CD4-positive, CD25-positive, alpha-beta regulatory T cell (primary cell): ENCODE data around the gene NF1. TPM values are rescaled to one million over a fixed set of nuclear protein-coding genes. Genes with fewer than 3 reads are reported as not detected.

Source experiments
- ATAC-seq, 2 donors: fragments of 150-1000 bp; cut with Tn5 transposase; one replicate each; pipeline ENCODE4 v1.10.0; 2021; ENCODE audit warnings: low read depth in 2 of 2, moderate number of reproducible peaks in 2 of 2, moderate library complexity in 1 of 2
- DNase-seq, 3 donors: peaks; one replicate each; pipeline versions ENCODE4 v3.0.0 to v3.0.0-alpha.2; 2012 to 2022; ENCODE audit warnings: mixed read lengths in 1 of 3
- H3K27ac ChIP-seq: one replicate; pipeline ENCODE4 v1.7.0; 2013; ENCODE audit warnings: mild to moderate bottlenecking, low read length; ENCODE audit not compliant: insufficient read depth, poor library complexity, severe bottlenecking
- H3K27me3 ChIP-seq: one replicate; pipeline ENCODE4 v1.7.0; 2013; ENCODE audit warnings: low read length; ENCODE audit not compliant: control insufficient read depth, insufficient read depth
- H3K36me3 ChIP-seq: one replicate; pipeline ENCODE4 v1.7.0; 2013; ENCODE audit warnings: mild to moderate bottlenecking, low read length, moderate library complexity; ENCODE audit not compliant: control insufficient read depth, insufficient read depth
- H3K4me1 ChIP-seq: 2 replicates; pipeline ENCODE4 v1.7.0; 2013; ENCODE audit warnings: mild to moderate bottlenecking, low read length; ENCODE audit not compliant: insufficient read depth, control insufficient read depth, poor library complexity, severe bottlenecking
- H3K4me3 ChIP-seq: one replicate; pipeline ENCODE4 v1.7.0; 2013; ENCODE audit warnings: low read depth, mild to moderate bottlenecking, low read length, moderate library complexity
- H3K9me3 ChIP-seq, 2 experiments: 1 replicate in 1 of 2; 2 replicates in 1 of 2; pipeline ENCODE4 v1.7.0; 2013; ENCODE audit warnings: low read length in 2 of 2, mild to moderate bottlenecking in 1 of 2, moderate library complexity in 1 of 2; ENCODE audit not compliant: control insufficient read depth in 2 of 2
- H3K27ac Mint-ChIP-seq, 3 donors: one replicate each; pipeline ENCODE4 v1.8.0; 2020 to 2022; ENCODE audit warnings: mild to moderate bottlenecking in 3 of 3, mixed read lengths in 3 of 3, moderate library complexity in 2 of 3
- H3K27me3 Mint-ChIP-seq: one replicate; pipeline ENCODE4 v1.8.0; 2022; ENCODE audit warnings: mild to moderate bottlenecking, mixed read lengths
- H3K36me3 Mint-ChIP-seq: one replicate; pipeline ENCODE4 v1.8.0; 2020; ENCODE audit warnings: mixed read lengths
- H3K4me1 Mint-ChIP-seq, 4 donors: one replicate each; pipeline ENCODE4 v1.8.0; 2020 to 2022; ENCODE audit warnings: mixed read lengths in 4 of 4, mild to moderate bottlenecking in 1 of 4
- H3K4me3 Mint-ChIP-seq, 4 donors: one replicate each; pipeline ENCODE4 v1.8.0; 2020 to 2022; ENCODE audit warnings: mild to moderate bottlenecking in 4 of 4, mixed read lengths in 4 of 4, moderate library complexity in 3 of 4
- H3K9me3 Mint-ChIP-seq, 7 donors: one replicate each; pipeline ENCODE4 v1.8.0; 2020 to 2022; ENCODE audit warnings: mixed read lengths in 7 of 7, mild to moderate bottlenecking in 3 of 7, moderate library complexity in 2 of 7
- polyA plus RNA-seq, 4 donors: library from polyadenylated mRNA; unstranded; fragments of 300-500 nt; fragmentation: Illumina TruSeq; gene quantifications; one replicate each; pipeline ENCODE4 v1.2.3, GENCODE V29; 2021
- total RNA-seq: library from RNA; stranded (reverse); gene quantifications from one replicate; pipeline ENCODE4 v1.2.3, GENCODE V29; 2022

The NF1 gene
- total and polyA plus RNA-seq, 5 donors from 2014 or later, result 19.7 to 47.3 (median 40.8) TPM

DNA sequence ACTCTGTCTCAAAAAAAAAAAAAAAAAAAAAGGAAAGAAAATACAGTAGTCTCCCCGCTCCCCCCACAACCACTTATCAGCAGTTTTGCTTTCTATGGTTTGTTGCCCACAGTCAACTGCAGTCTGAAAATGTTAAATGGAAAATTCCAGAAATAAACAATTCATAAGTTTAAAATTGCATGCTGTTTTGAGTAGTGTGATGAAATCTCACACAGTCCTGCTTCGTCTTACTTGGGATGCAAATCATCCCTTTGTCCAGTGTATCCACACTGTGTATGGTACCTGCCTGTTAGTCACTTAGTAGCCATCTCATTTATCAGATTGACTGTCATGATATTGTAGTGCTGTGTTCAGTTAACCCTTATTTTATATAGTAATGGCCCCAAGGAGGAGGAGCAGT is 41.5 kb downstream of the NF1 start:
- Histone ChIP-seq H3K36me3 (no peaks in the 10 kb centered on the region), H3K27ac (no peak overlapping the region), H3K27me3 (no peaks in the 10 kb centered on the region), H3K9me3 (no peaks in the 10 kb centered on the region), H3K4me1 (no peaks in the 10 kb centered on the region), H3K4me3 (no peak overlapping the region)
- H3K36me3 Mint-ChIP-seq, result peaks cover 25% of the 10 kb centered on the region
- no peak for ATAC-seq
- no peak for DNase-seq
- H3K27ac Mint-ChIP-seq, result no peak overlapping the region
- peaks cover 0 to 12% (median 5%) of the 10 kb centered on the region in 4 donors for H3K4me1 Mint-ChIP-seq
- H3K4me3 Mint-ChIP-seq, result no peak overlapping the region
- no peaks in the 10 kb centered on the region for H3K9me3 Mint-ChIP-seq
- H3K27me3 Mint-ChIP-seq, result no peaks in the 10 kb centered on the region

GRCh38 chr17:31140111-31140510 is 45.3 kb downstream of the NF1 start:
- no peak for DNase-seq
- H3K36me3 ChIP-seq, result no peaks in the 10 kb centered on the region
- no peaks in the 10 kb centered on the region for H3K27me3 ChIP-seq
- Mint-ChIP-seq H3K9me3 (peaks cover 0 to 1% (median 0%) of the 10 kb centered on the region in 7 donors), H3K4me1 (peaks cover 0 to 14% (median 3%) of the 10 kb centered on the region in 4 donors), H3K27me3 (no peaks in the 10 kb centered on the region), H3K27ac (peak overlapping the region in 1 of 3 donors; percentile 76), H3K4me3 (no peak overlapping the region), H3K36me3 (peaks cover 21% of the 10 kb centered on the region)
- no peaks in the 10 kb centered on the region for H3K9me3 ChIP-seq
- ATAC-seq, result no peak
- H3K4me3 ChIP-seq, result no peak overlapping the region
- H3K27ac ChIP-seq, result no peak overlapping the region
- no peaks in the 10 kb centered on the region for H3K4me1 ChIP-seq

- H3K4me3 ChIP-seq, result no peak overlapping the region
- peaks cover under 1 to 14% (median 4%) of the 10 kb centered on the region in 4 donors for H3K4me1 Mint-ChIP-seq
- no peak overlapping the region for H3K4me3 Mint-ChIP-seq
Observed at GRCh38 chr17:31144428-31144827, 49.7 kb downstream of the NF1 start.

DNA sequence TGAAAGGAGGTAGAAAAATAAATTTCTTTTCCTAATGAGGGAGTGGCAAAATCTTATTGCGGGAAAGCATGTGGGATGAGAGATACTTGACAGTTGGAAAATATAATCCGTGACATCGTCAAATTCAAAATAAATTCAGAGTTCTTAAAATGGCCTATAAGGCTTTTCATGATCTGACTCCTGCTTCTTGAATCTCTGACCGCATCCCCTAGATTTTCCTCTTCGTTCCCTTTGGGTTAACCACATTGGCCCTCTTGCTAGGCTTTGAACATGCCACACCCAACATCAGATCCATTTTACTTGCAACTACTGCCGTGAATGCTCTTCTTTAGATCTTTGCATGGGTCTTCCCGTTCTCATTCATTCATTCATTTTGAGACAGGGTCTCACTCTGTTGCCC is 50.1 kb downstream of the NF1 start:
- H3K36me3 Mint-ChIP-seq, result peaks cover 9% of the 10 kb centered on the region
- H3K27ac ChIP-seq, result no peak overlapping the region
- H3K27me3 ChIP-seq, result no peaks in the 10 kb centered on the region
- H3K4me3 Mint-ChIP-seq, result no peak overlapping the region
- peaks cover 0 to 4% (median 0%) of the 10 kb centered on the region in 7 donors for H3K9me3 Mint-ChIP-seq
- H3K27ac Mint-ChIP-seq, result no peak overlapping the region
- DNase-seq, result no peak
- no peak for ATAC-seq
- H3K36me3 ChIP-seq, result no peaks in the 10 kb centered on the region
- no peaks in the 10 kb centered on the region for H3K9me3 ChIP-seq
- H3K4me1 ChIP-seq, result no peaks in the 10 kb centered on the region
- peaks cover 3 to 14% (median 4%) of the 10 kb centered on the region in 4 donors for H3K4me1 Mint-ChIP-seq
- H3K27me3 Mint-ChIP-seq, result no peaks in the 10 kb centered on the region
- no peak overlapping the region for H3K4me3 ChIP-seq

More at GRCh38 chr17:31144428-31144827, 49.7 kb downstream of the NF1 start:
- no peaks in the 10 kb centered on the region for H3K36me3 ChIP-seq
- Mint-ChIP-seq H3K27ac (no peak overlapping the region), H3K9me3 (peaks cover 0 to 3% (median 0%) of the 10 kb centered on the region in 7 donors), H3K27me3 (no peaks in the 10 kb centered on the region), H3K36me3 (peaks cover 12% of the 10 kb centered on the region)
- ATAC-seq, result no peak
- H3K9me3 ChIP-seq, result no peaks in the 10 kb centered on the region
- no peak overlapping the region for H3K27ac ChIP-seq
- DNase-seq, result no peak
- no peaks in the 10 kb centered on the region for H3K4me1 ChIP-seq
- H3K27me3 ChIP-seq, result no peaks in the 10 kb centered on the region

- Mint-ChIP-seq H3K27me3 (no peaks in the 10 kb centered on the region), H3K4me3 (no peak overlapping the region), H3K9me3 (peaks cover 0 to 7% (median 4%) of the 10 kb centered on the region in 7 donors), H3K36me3 (peaks cover 9% of the 10 kb centered on the region), H3K4me1 (peaks cover 0 to 5% (median 3%) of the 10 kb centered on the region in 4 donors), H3K27ac (no peak overlapping the region)
- Histone ChIP-seq H3K4me3 (no peak overlapping the region), H3K4me1 (no peaks in the 10 kb centered on the region), H3K27ac (no peak overlapping the region), H3K36me3 (no peaks in the 10 kb centered on the region), H3K9me3 (no peaks in the 10 kb centered on the region), H3K27me3 (no peaks in the 10 kb centered on the region)
- no peak for DNase-seq
- ATAC-seq, result no peak
Observed at GRCh38 chr17:31147507-31148202, 52.9 kb downstream of the NF1 start.

DNA sequence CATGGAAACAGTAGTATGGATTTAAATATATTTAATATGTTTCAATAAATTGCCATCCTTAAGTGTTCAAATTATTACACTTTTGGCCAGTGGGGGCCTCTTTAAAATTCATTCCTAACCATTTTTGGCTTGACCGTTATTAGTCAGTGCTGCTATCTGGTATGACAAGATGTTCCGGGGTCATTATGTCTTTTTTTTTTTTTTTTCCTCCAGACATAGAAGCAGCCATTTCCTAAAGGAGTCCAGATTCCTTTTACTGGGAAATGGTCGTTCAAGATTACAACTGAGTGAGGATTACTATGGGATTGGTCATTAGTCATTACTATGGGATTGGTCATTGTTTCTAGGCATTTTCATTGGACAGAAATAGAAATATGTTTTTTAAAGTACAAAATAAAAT is 53.4 kb downstream of the NF1 start:
- Histone ChIP-seq H3K9me3 (peaks cover 0 to under 1% of the 10 kb centered on the region in 2 experiments), H3K27me3 (no peaks in the 10 kb centered on the region), H3K27ac (no peak overlapping the region), H3K36me3 (no peaks in the 10 kb centered on the region), H3K4me1 (no peaks in the 10 kb centered on the region), H3K4me3 (no peak overlapping the region)
- H3K9me3 Mint-ChIP-seq, result peaks cover 0 to 13% (median 4%) of the 10 kb centered on the region in 7 donors
- no peaks in the 10 kb centered on the region for H3K27me3 Mint-ChIP-seq
- H3K4me3 Mint-ChIP-seq, result no peak overlapping the region
- no peak for ATAC-seq
- H3K36me3 Mint-ChIP-seq, result peaks cover 9% of the 10 kb centered on the region
- no peak overlapping the region for H3K27ac Mint-ChIP-seq
- peaks cover 0 to 5% (median 3%) of the 10 kb centered on the region in 4 donors for H3K4me1 Mint-ChIP-seq
- no peak for DNase-seq

GRCh38 chr17:31152271-31152670 is 57.5 kb downstream of the NF1 start:
- peaks cover 0 to 15% (median 3%) of the 10 kb centered on the region in 7 donors for H3K9me3 Mint-ChIP-seq
- peaks cover 0 to 2% of the 10 kb centered on the region in 2 experiments for H3K9me3 ChIP-seq
- ATAC-seq, result no peak
- no peak overlapping the region for H3K4me3 Mint-ChIP-seq
- DNase-seq, result no peak
- no peaks in the 10 kb centered on the region for H3K27me3 ChIP-seq
- H3K36me3 ChIP-seq, result no peaks in the 10 kb centered on the region
- H3K4me3 ChIP-seq, result no peak overlapping the region
- H3K36me3 Mint-ChIP-seq, result peaks cover 8% of the 10 kb centered on the region
- H3K4me1 ChIP-seq, result no peaks in the 10 kb centered on the region
- H3K4me1 Mint-ChIP-seq, result peaks cover 0 to 6% (median 0%) of the 10 kb centered on the region in 4 donors
- H3K27ac ChIP-seq, result no peak overlapping the region
- H3K27ac Mint-ChIP-seq, result no peak overlapping the region
- H3K27me3 Mint-ChIP-seq, result no peaks in the 10 kb centered on the region
